HG02798 (cell line): ENCODE measurements around the gene NXPE3.
"Not testable (repeated sequence)": the region's sequence is repeated elsewhere in the genome, so short reads cannot be mapped to it uniquely, and the experiment has no call there.

Experiments used
- ATAC-seq: cut with Tn5 transposase; IDR thresholded peaks from one replicate; pipeline ENCODE4 v1.9.1; 2021; ENCODE audit warnings: mild to moderate bottlenecking; ENCODE audit not compliant: unreplicated experiment, poor library complexity

NXPE3 gene

GRCh38 chr3:101779047-101779821 lies at the start of gene NXPE3:
TSS of gene NXPE3 (plus strand) at chr3:101779211. CDS start at chr3:101785597, 6,386 bp downstream.
- peak; percentile 97 for ATAC-seq

GRCh38 chr3:101729586-101729985 lies 49.4 kb upstream of the NXPE3 start:
- no peak for ATAC-seq

- ATAC-seq: no peak
Measured at GRCh38 chr3:101730839-101731238, 48.2 kb upstream of the NXPE3 start.

- no peak for ATAC-seq
Measured at GRCh38 chr3:101732240-101732641, 46.8 kb upstream of the NXPE3 start.

- no peak for ATAC-seq
Measured at GRCh38 chr3:101735833-101736232, 43.2 kb upstream of the NXPE3 start.

- not testable (repeated sequence) for ATAC-seq
Measured at GRCh38 chr3:101741914-101742313, 37.1 kb upstream of the NXPE3 start.

GRCh38 chr3:101744811-101745210 lies 34.2 kb upstream of the NXPE3 start:
- no peak for ATAC-seq

GRCh38 chr3:101745934-101746333 lies 33.1 kb upstream of the NXPE3 start:
- not testable (repeated sequence) for ATAC-seq

GRCh38 chr3:101753386-101754113 lies 25.5 kb upstream of the NXPE3 start:
- not testable (repeated sequence) for ATAC-seq

- ATAC-seq: no peak
Measured at GRCh38 chr3:101758224-101758623, 20.8 kb upstream of the NXPE3 start.

GRCh38 chr3:101762041-101762646 lies 16.9 kb upstream of the NXPE3 start:
- ATAC-seq: no peak

GRCh38 chr3:101777745-101778281 lies 1.2 kb upstream of the NXPE3 start:
- ATAC-seq: not testable (repeated sequence)

- ATAC-seq: no peak
Measured at GRCh38 chr3:101778385-101779046, 495 bp upstream of the NXPE3 start.

- no peak for ATAC-seq
Measured at GRCh38 chr3:101779822-101780381, 891 bp downstream of the NXPE3 start.

- ATAC-seq: no peak
Measured at GRCh38 chr3:101780661-101781060, 1.6 kb downstream of the NXPE3 start.

- no peak for ATAC-seq
Measured at GRCh38 chr3:101781166-101781565, 2.2 kb downstream of the NXPE3 start.

- ATAC-seq: no peak
Measured at GRCh38 chr3:101784855-101785613, 6.0 kb downstream of the NXPE3 start.

- peak; percentile 97 for ATAC-seq
Measured at GRCh38 chr3:101791778-101792177, 12.8 kb downstream of the NXPE3 start.

- no peak for ATAC-seq
Measured at GRCh38 chr3:101796077-101796680, 17.2 kb downstream of the NXPE3 start.
